Ecto neural progenitor cell (in vitro differentiated cells): Measurements from ENCODE around the gene DDX31.

Source experiments
- DNase-seq: peaks from one replicate; pipeline ENCODE4 v3.0.0-alpha.2; 2018; ENCODE audit warnings: low spot score

DDX31 gene

DNA sequence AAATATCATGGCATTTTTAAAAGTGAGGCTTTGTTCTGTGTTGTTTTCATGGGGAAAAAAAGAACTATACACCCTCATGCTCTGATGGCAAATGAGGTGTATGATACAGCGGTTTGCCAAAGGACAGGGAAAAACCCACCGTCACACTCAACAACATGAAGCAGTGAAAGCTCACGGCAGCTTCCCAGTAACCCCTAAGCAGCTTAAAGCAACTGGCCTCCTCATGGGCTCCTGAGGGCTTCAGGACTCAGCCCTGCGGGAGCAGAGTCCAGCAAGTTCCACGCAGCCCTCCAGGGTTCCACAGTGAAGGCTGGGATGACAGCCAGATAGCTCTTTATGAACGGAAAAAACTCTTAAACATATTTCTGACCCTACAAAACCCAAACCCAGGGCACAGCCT is 74.5 kb downstream of the DDX31 start:
- no peak for DNase-seq

DNA sequence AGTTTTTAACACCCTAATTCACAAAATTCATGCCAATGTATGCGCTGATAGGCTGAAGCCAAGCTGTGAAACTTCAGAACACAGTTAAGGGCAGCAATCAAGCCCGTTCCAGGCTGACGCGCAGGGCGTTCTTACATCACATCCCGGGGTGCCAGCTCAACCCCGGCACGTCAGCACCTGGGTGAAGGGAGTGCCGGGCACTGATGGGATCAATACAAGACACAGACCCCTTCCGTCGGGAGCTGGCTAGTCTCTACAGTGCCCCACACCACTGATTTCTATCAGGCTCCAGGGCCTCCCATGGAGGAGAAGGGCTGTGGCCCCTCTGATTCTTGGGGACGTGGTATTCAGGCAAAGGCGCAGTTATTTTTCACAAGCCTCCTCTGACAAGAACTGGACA is 75.4 kb downstream of the DDX31 start:
- DNase-seq = no peak

DNA sequence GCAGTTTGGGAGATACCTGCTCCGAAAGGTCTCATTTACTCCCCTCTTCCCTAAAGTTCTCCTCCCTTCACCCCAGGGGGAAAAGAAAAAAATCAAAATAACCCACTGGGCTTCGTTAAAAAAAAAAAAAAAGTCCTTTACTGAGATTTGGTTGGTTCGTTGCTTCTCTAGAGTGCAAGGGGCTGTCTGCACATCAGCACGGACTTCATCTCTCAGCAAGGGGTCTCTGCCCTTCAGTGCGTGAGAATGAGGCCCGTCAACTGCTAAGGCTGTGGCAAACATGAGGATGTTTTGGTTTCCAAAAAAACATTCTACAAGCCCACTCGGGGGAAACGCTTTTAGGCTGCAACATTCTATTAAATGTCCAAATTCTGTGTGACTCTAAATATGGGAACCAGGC is 77.3 kb downstream of the DDX31 start:
- no peak for DNase-seq

DNA sequence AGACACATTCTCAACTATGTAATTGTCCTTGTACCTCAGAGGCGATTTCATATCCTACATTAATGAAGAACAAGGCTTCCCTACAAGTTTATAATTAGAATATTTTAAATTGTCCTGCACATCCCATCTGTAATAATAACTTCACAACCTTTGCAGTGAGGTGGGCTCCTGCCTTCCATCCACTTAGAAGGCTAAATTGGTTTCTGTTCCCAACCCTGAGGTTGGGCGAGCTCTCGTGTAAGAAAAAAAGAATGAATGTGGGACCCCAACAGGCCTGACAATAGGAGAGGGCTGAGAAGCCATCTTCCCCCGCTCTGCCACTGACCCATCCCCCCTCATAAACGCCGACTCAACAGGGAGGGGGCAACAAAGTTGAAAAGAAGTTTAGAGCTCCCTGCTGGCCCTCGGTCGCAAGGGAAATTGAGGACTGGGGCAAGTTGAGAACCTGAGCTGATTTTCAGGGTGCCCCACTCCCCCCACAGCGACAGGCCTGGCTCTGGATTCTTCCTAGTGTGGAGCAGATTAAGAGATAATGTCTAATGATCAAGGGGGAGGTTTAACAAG is 78.0 kb downstream of the DDX31 start:
- DNase-seq = peak; percentile 63

DNA sequence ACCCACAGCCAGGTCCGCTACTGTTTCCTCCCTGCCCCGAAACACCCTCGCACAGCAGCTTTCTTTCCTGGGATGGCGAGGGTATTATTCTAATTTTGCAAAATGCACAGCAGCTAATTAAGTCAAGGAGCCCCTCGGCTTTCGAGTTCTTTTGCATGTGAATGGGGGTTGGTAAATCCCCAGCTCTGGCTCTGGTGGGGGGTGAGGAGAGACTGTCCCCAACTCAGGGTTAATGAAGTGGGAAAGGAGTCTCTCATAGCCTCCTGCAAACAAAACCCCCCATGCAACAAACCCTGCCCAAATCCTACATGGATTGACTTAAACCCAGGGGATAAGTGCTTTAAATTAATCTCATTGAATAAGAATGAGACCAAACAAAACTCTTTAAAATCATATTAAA is 78.5 kb downstream of the DDX31 start:
- DNase-seq = peak; percentile 68

DNA sequence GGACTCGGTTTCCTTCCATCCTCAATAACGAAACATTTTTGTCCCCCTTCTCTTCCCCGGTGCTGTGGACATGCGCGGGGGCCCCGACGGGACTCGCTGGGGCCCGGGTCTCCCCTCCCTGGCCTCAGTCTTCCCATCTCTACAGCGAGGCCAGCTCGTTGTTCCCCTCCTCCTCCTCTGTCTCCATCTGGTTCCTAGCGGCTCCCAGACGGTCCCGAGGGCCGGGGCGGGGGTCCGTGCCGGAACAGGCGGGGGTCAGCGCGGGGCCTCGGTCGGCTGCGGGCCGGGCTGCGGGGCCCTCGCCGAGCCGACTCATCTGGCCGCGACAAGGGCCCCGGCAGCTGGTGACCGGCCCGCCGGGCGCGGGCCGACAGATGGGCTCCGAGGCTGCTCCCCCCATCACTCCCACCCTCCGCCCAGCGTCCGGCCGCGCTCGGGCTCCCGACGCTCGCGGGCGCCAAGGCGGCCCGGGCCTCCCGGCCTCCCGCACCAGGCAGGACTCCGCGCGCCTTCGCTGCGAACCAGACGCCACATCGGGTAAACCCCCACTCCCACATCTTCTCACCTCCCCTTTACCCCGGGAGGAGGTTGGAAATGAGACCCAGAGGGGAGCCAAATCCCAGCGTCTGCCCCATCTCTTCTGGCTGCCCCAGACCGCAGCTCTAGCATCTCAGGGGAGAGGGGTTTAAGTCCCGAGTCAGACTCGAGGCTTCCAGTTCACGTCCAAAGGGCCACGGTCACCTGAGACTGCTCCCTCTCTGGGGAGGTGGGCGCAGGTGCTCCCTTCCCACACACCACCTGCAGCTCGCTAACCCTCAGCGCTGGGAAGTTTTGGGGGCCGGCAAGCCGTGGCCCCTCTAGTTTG is 79.2 kb downstream of the DDX31 start:
- peak; percentile 66 for DNase-seq

DNA sequence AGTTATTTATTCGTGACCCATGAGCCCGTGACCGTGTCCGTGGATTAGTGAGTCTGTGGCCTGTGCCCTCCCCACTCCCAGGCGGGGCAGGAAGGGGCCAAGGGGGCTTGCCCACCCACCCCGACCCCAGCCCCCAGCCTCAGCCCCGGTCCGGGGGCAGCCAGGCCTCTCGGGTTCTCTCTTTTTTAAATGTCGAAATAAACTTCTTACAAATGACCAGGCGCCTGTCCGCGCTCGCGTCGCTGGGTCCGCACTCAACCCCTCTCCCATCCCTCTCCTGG is 79.8 kb downstream of the DDX31 start:
- DNase-seq = no peak

DNA sequence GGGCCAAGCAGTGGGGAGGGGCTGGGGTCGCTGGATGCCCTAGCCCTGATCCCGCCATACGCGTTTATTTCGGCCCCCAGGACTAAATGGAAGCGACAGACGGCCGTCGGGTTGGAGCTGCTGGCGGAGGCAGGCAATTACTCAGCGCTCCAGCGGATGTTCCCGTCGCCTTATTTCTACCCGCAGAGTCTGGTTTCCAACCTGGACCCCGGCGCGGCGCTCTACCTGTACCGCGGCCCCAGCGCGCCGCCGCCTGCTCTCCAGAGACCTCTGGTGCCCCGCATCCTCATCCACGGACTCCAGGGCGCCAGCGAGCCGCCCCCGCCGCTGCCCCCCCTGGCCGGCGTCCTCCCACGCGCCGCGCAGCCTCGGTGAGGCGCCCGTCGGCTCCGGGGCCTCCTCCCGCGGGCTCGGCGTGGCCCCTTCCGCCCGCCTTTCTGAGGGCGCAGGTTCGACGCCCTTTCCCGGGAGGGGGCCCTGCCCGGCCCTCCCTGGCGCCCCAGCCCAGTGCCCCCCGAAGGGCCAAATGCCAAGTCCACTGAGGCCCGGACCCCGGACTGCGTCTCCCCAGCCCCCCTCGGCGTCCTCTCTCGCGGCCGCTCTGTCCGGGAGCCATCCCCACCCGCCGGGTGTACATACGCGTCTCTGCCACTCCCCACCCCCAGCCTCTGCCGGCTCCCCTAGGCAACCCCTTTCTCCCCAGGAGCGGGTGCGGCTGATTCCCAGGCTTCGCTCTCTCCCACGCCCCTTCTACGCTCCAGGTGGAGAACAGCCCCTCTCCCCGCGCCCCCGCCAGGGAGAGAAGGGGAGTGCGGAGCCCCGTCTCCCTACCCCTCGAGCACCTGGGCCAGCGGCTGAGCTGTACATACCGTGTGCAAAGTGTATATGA is 80.4 kb downstream of the DDX31 start:
- DNase-seq = no peak

DNA sequence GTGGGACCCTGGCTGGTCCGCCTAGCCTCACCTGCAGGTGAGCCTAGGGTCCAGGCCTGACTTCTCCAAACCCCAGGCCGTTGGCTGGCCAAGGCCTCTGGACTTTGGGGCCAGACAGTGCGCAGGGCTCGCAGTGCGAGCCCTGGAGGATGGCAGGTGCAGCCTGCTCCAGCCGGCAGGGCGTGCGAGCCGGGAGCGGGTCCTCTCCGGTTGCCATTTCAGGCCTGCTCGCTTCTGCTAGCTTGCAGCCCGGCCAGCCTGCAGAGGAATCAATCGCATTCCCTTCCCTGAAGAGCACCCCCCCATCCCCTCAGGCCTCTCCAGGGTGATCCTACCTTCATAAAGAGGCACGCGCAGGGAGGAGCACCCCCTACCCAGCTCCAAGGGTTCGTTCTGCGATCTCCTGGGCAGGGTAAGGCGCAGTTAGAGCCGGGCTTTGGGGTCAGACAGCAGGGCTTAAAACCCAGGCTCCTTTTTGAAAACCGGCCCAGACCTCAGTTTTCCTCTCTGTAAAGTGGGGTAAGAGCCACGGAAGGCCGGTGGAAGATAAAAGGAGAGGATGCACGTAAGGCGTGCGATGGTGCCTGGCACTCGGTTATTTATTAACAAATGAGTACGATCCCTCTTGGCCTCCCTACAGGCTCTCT is 81.2 kb downstream of the DDX31 start:
- no peak for DNase-seq

DNA sequence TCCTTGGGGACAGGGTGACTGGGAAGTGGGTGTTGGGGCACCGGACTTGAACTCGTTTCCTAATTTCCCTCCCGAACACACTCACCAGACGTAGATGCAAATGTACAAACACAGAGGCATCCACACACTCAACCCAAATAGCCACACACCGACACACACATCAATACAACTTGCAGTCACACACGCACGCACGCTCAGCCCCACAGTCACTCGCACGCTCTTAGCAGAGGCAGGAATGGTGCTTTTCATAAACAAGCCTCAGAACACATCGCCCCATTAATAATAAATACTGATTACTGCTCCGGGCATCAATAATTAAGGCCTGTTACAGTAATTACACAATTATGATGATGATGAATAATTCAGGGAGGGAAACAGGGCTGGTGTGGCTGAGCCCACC is 81.7 kb downstream of the DDX31 start:
- DNase-seq = no peak

DNA sequence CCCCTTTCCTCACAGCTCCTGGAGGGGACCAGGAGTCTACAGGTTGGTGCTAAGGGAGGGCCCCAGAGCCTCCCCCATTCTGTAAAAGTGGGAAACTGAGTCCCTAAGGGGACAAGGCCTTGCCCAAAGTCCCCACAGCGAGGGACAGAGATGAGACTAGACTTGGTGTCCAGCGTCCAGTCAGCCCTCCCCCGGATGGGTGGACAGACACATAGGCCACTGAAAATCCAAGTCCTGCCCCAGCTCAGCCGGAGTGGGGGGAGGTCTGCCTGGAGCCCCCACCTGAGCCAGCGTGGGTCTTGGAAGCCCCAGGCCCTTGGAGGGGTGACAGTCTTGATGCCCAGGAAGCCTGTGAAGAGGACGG is 82.2 kb downstream of the DDX31 start:
- no peak for DNase-seq

DNA sequence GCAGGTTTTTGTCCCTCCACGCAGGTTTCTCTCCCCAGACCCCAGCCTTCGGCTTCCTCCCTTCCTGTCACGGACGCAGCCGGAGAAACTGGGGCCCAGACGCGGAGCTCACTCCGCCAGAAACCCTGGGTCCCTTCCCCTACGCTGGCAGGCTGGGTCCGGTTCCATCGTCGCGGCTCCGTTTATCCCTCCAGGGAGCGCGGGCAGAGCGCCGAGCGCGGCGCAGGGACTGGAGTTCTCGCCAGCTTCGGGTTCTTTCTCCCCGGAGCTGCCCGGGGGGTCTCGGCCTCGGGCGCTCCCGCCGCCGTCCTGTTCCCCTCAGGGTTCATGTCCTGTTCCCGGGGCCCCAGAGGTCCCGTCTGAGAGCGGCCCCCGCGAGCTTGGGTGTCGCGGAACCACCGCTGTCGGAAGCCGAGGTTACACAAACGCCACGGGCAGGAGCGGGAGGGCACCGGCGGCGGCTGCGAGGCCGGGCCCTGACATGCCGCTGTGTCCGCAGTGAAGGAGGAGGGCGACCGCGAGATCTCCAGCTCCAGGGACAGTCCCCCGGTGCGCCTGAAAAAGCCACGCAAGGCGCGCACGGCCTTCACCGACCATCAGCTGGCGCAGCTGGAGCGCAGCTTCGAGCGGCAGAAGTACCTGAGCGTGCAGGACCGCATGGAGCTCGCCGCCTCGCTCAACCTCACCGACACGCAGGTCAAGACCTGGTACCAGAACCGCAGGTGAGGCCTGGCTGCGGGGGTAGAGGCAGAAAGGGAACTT is 82.8 kb downstream of the DDX31 start:
- peak; percentile 64 for DNase-seq

DNA sequence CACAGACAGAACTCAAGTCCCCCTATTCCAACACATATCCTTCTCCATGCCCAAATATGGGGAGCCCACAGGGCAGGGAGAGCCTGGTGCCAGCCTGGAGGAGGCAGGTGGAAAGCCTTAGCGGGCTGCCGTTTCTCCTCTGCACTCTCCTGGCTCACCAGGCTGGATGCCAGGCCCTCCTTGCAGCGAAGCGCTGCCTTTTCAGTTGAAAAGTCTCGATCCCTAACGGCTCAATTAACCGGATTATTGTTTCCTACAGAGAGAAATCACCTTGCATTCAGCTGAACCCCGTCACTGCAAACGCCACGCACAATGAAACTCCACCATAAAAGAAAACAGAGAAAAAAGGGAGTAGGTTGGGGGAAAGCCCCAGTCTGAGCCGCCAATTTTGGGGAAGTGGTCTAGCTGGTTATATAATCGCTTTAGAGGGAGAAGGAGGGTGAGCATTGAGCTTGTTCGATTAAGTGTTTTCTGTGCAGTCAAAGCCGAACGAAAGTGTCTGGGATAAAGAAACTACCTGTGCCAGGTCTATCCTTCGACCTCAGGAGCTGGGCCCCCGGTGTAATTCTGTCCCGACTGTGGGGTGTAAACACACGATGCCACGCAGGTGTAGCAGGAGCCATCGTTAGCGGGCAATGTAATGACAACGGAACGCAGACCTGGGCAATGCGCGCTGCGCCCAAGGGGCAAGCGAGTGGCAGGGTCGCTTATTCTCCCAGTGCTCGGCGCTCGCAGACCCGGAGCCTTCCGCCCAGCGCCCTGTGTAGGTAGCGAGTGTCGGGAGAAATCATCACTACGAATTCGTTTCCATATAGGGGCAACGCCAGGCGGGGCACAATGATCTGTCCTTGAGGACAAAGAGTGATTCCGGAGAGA is 83.6 kb downstream of the DDX31 start:
- DNase-seq = no peak

DNA sequence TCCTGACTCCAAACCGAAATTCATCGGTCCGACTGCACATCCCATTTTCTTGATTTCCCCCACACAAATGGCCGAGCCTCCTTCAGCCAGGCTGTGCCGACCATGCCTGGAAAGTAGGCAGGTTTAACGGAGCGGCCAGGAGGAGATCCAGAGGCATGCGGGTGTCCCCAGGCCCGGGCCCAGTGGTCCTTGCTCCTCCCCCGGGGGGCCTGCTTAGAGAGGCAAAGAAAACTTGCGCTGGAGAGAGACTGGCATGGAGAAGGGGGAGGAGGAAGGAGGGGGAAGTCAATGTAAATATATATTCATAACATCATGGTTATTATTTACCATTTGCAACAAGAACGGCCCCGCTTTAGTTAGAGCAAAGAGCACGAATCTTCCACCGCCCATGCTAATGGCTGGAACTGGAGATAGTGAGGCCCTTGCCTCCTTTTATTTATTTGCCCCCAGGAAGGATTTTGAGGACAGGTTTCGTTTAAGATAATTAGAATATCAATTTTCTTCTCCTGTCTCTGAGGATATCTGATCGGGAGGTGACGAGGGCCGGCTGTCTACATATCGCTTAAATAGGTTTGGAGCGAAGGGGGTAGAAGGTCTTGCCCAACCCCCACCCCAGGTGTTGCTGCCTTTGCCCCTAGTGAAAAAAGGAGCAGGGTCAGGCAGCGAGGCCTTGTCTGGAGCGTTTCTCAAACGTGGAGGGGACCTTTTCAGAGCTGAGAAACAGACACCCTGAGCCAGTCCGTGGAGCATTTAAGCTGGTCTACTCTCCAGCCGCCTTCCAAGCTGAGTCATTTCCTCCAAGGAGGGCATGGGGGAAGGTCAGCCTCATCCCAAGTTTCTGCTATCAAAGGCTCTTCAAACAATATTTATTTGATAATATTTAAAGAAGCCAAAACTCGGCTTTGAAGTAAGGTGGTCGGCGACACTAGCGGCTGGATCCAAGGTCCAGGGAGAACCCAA is 84.9 kb downstream of the DDX31 start:
- no peak for DNase-seq

DNA sequence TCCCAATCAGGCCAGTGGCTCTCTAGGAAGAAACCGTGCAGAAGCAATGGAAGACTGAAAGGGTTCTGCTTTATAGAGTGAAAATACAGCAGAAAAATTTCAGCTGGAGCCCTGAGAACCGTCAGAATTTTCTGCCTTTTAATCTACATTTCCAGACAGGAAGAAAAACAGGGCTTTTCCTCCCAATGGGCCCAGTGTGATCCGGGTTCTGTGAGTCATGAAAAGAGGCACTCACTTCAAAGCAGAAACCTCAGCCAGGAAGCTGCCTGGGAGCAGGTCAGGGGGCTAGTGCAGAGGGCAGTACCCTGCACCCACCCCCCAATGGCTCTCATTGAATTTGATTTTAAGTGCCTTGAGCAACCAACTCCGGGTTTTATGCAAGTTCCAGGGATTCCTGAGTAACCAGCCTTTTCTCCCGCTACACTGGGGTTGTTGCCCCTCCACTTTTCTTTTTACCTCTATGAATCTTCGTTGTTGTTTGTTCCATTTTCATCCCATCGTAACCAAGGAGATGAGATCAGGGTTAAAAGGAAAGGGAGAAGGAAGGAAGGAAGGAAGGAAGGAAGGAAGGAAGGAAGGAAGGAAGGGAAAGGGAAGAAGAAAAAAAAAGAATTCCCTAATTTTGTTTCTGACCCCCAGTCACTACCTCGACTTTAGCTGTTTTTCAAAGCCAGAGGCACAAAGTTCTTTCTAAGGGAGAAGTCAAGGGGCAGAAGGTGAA is 86.0 kb downstream of the DDX31 start:
- no peak for DNase-seq

DNA sequence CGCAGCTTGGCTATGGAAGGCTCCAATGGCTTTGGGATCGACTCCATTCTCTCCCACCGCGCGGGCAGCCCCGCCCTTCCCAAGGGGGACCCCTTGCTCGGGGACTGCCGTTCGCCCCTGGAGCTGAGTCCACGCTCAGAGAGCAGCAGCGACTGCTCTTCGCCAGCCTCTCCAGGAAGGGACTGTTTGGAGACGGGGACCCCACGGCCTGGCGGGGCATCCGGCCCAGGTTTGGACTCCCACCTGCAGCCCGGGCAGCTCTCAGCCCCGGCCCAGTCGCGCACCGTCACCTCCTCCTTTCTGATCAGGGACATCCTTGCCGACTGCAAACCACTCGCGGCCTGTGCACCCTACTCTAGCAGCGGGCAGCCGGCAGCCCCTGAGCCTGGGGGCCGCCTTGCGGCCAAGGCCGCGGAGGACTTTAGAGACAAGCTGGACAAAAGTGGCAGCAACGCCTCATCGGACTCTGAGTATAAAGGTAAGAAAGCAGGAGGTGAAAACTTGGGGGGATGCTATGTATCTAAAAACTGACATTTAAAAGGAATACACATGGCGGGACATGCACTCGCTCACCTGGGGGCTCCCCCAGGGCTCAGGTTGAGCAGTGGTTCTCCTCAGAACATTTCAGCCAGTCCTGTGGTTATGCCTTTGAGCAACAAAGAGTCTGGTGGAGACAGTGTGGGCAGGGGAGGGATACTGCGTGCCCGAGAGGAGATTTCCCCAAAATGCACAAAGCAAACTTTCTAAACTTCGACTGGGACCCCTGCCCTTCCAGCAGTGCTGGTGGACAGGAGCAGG is 86.8 kb downstream of the DDX31 start:
- no peak for DNase-seq

DNA sequence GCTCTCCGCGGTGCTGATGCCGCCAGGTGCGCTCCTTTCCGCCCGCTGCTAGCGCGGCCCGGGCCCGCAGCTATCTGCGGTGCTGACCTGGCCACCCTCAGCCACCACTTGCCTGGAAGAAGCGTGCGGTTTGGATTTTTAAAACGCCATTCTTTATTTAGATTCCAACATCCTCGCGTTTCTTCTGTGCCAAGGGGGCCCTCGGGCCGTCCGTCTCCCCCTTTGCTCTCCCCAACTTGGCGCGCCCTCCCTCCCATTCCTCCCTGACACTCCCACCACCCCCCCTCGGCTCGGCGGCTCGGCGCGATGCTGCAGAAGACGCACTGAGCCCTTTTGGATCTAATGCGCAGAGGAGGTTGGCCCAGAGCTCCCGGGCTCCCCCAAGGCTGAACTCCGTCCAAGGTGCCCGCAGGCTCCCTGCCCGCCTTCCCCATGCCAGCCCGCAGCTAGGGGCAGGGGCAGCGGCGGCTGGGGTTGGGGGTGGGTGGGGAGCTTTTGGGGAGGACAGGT is 87.5 kb downstream of the DDX31 start, which contains the start of gene BARHL1:
TSS of gene BARHL1 (plus strand) at position 331 of the 510 bp plus-strand sequence. CDS start 192 bp downstream, outside the sequence.
- no peak for DNase-seq

DNA sequence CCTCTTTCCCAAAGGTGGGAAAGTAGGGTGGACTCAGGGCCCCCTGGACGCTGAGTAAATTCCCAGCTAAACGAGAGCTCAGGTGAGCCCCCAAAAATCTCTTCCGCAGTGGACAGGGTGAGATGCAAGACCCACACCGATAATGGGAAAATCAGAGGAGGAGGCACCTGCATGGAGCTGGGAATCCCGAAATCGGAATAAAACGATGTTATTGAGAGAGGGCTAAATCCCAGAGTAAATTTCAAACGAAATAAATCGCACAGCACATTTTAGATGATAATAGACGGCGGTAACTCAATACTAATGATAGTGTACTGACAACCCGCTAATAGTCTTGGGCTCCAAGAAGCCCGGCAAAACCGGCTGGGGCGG is 90.4 kb downstream of the DDX31 start:
- DNase-seq = no peak
